Glomerular visceral epithelial cell (primary cell): ENCODE measurements around the gene HSD3B7.
A peak's percentile ranks its signal among the peaks of the same experiment; 100 is the strongest.

Source experiments
- DNase-seq: peaks from one replicate; pipeline ENCODE4 v3.0.0-alpha.2; 2016; ENCODE audit errors: extremely low spot score

HSD3B7 gene

GRCh38 chr16:31022544-31023251, 37.7 kb downstream of the HSD3B7 start:
- no peak for DNase-seq

GRCh38 chr16:31023252-31023602, 38.2 kb downstream of the HSD3B7 start:
- no peak for DNase-seq

DNA sequence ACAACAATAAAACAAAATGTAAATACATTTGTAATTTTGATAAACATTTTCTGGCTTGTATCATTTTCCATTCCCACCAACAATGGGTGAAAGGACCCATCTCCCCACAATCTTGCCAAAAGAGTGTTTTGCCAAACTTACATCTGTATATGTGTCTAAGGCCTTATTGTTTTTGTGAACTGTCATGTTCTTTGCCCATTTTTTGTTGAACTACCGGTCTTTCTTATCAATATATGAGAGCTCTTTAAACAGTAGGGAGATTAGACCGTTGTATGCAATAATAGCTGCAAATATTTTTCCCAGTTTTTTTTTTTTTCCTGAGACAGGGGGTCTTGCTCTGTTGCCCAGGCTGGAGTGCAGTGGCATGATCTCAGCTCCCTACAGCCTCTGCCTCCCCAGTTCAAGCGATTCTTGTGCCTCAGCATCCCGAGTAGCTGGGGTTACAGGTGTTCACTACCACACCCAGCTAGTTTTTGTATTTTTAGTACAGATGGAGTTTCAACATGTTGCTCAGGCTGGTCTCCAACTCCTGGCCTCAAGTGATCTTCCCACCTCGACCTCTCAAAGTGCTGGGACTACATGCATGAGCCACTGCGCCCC, 38.7 kb downstream of the HSD3B7 start:
- DNase-seq, result no peak

- DNase-seq, result no peak
These were observed 40.3 kb downstream of the HSD3B7 start for GRCh38 chr16:31025339-31025738.

- DNase-seq, result no peak
These were observed 44.3 kb downstream of the HSD3B7 start for GRCh38 chr16:31029272-31029671.

GRCh38 chr16:31031276-31031675, 46.3 kb downstream of the HSD3B7 start:
- no peak for DNase-seq

GRCh38 chr16:31032736-31033708, 48.0 kb downstream of the HSD3B7 start, which contains the start of gene STX4:
TSS of gene STX4 (plus strand) at chr16:31033558. CDS start at chr16:31033806, 248 bp downstream.
- peak; percentile 94 for DNase-seq

- peak; percentile 70 for DNase-seq
These were observed 48.9 kb downstream of the HSD3B7 start for GRCh38 chr16:31033709-31034492.

GRCh38 chr16:31036691-31037090, 51.7 kb downstream of the HSD3B7 start:
- DNase-seq, result no peak
